Breast epithelium (tissue), 3 donors: ENCODE measurements around the gene NAV2.

Source experiments
- POLR2A ChIP-seq: fragments of 450-650 bp; IDR thresholded peaks from one replicate; pipeline ENCODE4 v1.6.1; 2016; ENCODE audit warnings: antibody characterized with exemption, mild to moderate bottlenecking, moderate library complexity
- POLR2AphosphoS5 ChIP-seq, 3 donors: sonication (generic); formaldehyde crosslinking; IDR thresholded peaks; one replicate each; pipeline ENCODE4 v1.6.1; 2017; ENCODE audit warnings: antibody characterized with exemption in 3 of 3
- TF ChIP-seq, protein P1 (sequence below), 3 donors: fragments of 450-650 bp; IDR thresholded peaks; one replicate each; pipeline ENCODE4 v1.5.1; 2016 to 2017; ENCODE audit warnings: antibody characterized with exemption in 3 of 3, mild to moderate bottlenecking in 3 of 3, moderate library complexity in 3 of 3

- TF ChIP-seq POLR2A, result no peak
- TF ChIP-seq, protein P1, sequence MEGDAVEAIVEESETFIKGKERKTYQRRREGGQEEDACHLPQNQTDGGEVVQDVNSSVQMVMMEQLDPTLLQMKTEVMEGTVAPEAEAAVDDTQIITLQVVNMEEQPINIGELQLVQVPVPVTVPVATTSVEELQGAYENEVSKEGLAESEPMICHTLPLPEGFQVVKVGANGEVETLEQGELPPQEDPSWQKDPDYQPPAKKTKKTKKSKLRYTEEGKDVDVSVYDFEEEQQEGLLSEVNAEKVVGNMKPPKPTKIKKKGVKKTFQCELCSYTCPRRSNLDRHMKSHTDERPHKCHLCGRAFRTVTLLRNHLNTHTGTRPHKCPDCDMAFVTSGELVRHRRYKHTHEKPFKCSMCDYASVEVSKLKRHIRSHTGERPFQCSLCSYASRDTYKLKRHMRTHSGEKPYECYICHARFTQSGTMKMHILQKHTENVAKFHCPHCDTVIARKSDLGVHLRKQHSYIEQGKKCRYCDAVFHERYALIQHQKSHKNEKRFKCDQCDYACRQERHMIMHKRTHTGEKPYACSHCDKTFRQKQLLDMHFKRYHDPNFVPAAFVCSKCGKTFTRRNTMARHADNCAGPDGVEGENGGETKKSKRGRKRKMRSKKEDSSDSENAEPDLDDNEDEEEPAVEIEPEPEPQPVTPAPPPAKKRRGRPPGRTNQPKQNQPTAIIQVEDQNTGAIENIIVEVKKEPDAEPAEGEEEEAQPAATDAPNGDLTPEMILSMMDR (IDR thresholded peaks at IDR 0.05), result no peak
- TF ChIP-seq POLR2AphosphoS5 (IDR thresholded peaks at IDR 0.05), result no peak
These were observed 289.9 kb downstream of the NAV2 start for GRCh38 chr11:20002312-20003216.
